ENCODE data around the gene SLC6A8.
"Not testable (repeated sequence)": the region's sequence is repeated elsewhere in the genome, so short reads cannot be mapped to it uniquely, and the experiment has no call there.

The SLC6A8 gene

DNA sequence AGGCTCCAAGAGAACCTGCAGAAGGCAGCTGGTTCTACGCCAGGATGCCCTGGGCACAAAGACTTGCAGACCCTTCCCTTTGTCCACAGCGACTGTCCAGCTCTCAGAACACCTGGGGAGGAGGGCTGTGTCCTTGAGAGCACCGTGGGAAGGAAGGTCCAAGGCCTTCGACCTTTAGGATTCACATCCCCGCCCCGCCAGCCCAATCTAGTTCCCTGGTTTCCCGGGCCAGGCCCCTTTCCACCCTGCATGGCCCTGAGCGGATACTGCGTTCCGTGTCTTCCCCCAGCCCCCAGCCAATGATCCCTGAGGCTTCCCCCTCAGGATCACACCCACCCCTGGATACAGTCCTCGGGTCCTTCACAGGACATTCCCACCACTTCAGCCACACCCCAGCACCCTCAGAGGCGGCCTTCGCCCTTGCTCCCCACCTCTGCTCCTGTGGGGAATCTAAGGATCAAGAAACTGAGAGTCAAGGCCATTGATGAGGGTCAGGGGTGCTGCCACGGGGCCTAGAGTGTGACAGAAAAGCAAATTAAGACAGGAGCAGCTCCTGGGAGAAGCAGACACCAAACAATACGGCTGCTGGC, 46.0 kb downstream of the SLC6A8 start:
- DNase-seq = no peak

DNA sequence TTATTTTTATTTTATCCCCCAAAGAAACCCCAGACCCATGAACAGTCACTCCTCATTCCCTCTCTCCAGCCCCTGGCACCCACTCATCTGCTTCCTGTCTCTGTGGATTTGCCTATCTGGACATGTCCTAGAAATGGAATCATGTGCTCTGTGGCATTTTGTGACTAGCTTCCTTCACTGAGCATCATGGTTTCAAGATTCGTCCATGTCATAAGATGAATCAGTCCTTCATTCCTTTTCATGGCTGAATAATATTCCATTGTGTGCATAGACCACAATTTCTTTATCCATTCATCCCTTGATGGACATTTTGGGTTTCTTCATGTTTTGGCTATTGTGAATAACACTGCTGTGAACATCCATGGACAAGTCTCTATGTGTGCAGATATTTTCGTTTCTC, 47.1 kb downstream of the SLC6A8 start:
- no peak for DNase-seq

DNA sequence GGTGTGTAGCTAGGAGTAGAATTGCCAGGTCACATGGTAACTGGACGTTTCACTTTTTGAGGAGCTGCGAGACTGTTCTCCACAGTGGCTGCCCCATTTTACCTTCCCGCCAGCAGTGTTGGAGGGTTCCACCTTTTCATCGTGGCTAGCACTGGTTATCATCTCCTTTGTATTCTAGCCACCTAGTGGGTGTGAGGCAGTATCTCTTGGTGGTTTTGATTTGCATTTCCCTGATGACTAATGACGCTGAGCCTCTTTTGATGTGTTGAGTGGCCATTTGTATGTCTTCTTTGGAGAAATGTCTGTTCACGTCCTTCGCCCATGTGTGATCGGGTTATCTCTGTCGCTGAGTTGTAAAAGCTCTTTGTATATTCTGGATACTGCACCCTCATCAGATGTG, 47.5 kb downstream of the SLC6A8 start:
- no peak for DNase-seq

DNA sequence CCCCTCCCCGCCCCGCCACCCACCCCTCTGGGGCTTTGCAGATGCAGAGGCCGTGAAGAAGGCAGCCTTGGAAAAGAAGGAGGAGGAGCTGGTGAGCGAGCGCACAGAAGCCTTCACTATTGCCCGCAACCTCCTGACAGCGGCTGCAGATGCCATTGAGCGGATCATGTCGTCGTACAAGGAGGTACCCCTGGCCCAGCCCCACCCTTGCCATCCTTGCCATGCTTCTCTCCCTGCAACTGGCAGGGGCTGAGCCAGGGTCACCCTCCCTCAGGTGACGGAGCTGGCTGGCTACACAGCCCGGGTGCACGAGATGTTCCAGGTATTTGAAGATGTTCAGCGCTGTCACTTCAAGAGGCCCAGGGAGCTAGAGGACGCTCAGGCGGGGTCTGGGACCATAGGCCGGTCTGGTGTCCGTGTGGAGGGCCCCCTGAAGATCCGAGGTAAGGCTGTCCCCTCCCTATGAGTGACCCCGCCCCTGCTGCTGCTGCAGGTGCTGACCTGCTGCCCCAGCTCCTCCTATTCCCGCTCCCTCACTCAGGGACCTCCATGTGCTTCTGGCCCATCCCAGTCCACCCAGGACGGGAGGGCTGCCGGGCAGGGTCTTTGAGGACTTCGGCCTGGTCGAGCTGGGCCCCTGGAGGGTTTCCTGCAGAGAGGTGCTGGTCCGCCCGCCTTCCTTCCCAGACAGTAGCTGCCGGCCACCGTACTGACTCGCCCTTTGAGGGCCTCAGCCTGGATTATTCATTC, 48.5 kb downstream of the SLC6A8 start:
- no peak for DNase-seq

DNA sequence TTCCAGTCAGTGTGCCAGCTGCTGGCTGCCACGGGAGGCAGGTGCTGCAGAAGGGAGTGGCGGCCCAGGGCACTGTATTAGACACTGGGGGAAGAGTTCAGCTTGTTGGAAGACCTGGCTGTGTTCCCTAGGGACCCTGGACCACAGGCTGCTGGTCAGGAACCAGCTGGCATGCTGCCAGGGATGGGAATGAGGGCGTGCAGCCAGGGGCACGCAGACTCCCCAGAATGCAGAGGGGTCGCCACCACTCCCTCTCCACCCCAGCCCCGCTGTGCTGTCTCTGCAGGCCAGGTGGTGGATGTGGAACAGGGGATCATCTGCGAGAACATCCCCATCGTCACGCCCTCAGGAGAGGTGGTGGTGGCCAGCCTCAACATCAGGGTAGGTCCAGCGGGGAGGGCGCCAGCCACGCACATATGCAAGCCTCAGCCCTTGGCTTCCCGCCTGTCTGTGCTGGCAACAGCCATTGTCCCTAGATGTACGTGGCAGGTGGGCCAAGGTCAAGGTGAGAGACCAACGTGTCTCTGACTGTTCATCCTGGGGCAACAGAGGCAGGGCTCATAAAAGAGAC, 49.2 kb downstream of the SLC6A8 start:
- no peak for DNase-seq

DNA sequence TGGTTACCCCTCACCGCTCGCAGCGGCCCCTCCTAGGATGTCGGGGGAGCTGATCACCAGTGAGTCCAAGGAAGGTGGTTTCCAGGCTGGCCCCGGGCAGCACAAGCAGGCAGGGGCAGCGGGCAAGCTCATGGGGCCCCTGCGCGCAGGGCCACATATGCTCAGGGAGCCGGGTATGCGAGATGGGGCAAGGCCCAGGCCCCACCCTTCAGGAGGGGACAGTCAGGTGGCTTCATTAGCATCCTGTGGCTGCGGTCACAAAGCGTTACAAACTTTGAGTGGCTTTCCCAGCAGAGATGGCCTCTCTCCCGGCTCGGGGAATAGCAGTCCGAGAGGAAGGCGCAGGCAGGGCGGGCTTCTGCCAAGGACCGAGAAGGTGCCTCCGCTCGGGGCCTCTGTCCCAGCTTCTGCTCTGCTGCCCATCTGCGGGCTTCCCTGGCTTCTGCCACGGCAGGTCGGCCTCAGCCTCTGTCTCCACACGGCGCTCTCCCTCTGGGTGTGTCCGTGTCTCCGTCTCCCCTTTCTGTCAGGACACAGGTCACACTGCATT, 50.4 kb downstream of the SLC6A8 start:
- no peak for DNase-seq

DNA sequence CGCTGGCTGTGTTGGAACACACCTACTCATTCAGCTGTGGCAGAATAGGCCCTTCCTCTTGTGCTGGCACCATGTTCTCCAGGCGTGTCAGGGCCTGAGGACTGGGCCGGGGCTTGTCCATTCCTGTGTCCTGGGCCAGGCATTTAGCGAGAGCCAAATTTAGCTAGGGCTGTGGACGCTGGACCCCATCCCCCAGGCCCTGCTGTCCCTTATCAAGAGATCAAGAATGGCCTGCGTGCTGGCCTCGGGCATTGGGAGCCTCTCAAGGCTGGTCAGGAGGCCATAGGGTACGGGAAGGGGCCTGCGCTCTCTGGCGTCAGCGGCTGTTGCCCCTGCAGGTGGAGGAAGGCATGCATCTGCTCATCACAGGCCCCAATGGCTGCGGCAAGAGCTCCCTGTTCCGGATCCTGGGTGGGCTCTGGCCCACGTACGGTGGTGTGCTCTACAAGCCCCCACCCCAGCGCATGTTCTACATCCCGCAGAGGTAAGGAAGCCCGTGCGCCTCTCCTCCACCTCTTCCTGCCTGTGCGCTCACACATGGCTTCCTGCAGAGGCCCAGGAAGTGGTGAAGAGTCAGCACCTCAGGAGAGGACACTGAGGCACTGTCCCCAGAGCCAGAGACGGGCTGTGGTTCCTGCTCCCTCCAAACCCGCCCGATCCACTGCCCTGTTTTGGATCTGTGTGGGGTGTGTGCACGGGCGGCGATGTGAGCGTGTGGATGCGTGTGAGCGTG, 52.2 kb downstream of the SLC6A8 start:
- DNase-seq = no peak

DNA sequence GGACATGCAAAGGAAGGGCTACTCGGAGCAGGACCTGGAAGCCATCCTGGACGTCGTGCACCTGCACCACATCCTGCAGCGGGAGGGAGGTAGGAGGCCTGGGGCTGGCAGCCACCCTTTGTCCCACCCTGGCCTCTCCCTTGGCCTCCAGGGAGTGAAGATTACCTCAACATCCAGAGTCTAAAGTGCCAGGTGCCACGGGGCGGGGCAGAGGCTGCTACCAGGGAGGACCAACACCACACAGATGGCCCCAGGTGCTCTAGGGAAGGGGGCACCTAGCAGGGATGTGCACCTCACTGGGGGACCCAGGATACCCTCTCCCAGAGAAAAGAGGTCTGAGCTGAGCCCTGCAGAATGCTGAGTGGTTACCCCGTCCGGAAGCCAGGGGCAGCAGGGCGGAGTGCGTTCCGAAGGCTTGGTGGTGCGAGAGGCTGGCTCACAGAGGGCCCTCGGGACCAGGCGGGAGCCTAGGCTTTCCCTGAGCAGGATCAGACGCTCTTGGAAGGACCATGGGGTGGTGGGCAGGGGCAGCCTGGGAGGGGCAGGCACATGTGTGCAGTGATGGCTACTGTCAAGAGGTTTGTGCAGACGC, 53.0 kb downstream of the SLC6A8 start:
- DNase-seq = no peak

DNA sequence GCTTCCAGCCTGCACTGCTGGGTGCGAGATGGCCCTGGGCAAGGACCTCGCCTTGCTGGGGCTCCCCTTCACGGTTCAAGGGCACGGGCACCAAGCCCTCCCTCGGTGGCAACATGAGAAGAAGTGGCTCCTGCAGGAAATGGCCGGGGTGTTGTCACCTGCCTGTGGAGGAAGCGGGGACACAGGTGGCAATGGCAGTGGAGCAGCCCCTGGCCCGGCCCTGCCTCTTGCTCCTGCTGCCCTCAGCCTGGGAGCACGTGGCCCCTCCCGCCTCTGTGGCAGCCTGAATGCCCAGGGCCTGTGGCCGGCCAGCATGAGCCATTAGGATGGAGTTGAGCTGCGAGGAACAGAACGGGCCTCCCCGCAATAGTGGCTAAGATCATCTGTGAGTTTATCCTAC, 53.7 kb downstream of the SLC6A8 start:
- DNase-seq = no peak

DNA sequence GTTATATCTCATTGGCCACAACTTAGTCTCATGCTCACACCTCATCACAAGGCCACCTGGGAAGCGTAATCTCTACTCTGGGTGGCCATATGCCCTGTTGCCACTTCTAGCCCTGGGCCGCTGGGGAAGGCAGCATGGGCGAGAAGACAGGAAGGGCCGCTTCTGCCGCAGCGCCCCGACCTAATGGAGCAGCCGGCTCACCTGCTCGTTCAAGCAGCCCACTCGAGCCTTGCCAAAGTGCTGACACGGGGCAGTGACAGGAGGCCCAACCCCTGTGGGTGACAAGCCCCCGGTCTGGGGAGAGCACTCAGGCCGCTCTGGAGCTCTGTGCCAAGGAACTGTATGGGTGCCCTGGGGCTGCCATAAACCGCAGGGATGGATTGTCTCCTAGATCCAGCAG, 54.4 kb downstream of the SLC6A8 start:
- DNase-seq = not testable (repeated sequence)

DNA sequence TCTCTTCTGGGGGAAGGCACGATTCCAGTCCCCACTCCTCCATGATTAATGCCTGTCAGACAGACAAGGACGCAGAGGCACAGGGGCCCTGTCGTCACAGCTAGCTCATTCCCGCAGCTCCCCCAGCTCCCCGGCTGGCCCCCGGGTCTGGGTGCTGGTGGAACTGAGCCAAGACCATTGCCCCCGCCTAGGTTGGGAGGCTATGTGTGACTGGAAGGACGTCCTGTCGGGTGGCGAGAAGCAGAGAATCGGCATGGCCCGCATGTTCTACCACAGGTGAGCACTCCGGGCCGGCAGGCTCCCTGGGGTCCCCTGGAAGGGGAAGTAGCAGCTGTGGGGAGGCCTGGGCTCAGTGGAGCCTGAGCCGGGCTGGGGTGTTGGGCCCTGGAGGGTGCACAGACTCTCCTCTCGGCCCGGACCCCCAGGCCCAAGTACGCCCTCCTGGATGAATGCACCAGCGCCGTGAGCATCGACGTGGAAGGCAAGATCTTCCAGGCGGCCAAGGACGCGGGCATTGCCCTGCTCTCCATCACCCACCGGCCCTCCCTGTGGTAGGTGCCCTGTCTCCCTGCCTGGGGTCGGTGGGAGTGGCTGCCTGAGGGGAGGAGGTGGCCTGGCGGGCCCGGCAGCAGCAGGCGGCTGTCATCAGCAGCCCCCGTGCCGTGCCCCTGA, 55.2 kb downstream of the SLC6A8 start:
- not testable (repeated sequence) for DNase-seq

DNA sequence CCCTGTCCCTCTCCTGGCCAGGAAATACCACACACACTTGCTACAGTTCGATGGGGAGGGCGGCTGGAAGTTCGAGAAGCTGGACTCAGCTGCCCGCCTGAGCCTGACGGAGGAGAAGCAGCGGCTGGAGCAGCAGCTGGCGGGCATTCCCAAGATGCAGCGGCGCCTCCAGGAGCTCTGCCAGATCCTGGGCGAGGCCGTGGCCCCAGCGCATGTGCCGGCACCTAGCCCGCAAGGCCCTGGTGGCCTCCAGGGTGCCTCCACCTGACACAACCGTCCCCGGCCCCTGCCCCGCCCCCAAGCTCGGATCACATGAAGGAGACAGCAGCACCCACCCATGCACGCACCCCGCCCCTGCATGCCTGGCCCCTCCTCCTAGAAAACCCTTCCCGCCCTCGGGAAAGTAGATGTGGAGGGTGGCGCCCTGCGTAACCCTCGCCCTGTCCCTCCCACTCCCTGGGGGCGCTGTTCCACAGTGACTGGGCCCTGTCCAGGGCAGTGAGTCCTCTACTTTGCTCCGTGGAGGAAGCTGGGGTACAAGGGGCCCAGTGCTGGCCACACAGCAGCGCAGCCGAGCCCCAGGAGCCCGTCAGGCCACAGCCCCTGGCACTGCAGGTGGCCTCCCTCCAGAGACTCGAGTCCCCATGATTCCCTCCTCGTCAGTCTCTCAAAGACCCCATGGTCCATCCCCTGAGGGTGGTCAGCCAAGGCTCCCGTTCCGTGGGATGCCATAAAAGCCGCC, 55.9 kb downstream of the SLC6A8 start:
- DNase-seq = peak; percentile 80

DNA sequence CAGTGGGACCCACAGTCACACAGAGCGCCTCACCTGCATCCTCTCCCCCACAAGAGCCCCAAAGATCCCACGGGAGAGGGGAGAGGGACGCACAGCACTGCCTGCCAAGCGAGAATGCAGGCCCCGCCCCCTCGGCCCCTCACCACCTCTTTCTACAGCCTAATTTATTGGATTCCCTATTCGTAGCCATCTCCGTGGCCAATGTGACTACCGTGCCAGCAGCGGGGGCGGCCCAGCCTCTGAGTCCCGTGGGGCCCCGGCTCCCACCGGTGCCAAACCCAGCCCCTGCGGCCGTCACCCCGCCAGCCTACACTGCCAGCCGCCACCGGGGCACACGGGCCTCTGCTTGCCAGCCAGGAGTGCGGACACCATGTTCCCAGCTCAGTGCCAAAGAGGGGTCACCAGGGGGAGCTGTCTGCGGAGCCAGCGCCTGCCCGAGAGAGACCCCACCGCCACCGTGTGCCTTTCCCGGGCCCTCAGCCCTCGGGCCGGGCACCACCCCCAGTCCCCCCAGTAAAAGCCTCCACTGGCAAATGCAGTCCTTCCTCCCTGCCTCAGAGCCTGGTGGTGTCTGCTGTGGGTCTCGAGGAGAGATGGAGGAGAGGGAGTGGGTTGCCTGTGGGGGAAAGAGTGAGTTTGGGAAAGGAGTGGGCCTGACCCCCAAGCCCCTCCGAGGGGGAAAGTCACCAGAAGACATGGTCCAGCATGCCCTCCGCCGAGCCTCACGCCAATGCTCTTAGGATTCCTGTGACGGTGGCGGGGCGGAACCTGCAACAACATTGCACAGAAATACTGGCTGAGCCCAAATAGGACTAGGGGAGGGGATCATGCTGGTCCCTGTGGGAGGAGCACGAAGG, 56.7 kb downstream of the SLC6A8 start:
- peak; percentile 67 for DNase-seq

DNA sequence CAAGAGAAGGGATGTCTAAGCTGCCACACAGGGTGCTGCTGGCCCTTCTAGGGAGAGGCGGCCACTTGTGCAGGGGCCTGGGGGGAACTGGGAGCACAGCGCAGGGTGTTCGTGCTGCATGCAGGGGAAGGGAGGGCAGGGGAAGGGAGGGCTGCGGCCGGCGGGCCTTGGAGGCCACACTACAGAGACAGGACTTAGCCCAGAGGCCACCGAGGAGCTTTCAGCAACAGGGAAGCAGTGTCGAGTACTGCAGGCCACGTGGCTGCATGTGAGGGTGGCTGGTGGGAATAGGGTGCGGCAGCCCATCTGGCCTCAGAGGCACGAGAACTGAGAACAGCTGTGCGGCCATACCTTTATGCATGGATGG, 57.3 kb downstream of the SLC6A8 start:
- not testable (repeated sequence) for DNase-seq

All from NCI-H1436 (cell line).